Keratinocyte (primary cell): ENCODE measurements around the gene NLGN1.

Source experiments
- EZH2 ChIP-seq: IDR thresholded peaks from one replicate; pipeline ENCODE4 v1.6.1; 2012; ENCODE audit warnings: inconsistent platforms, mild to moderate bottlenecking, low read length, moderate library complexity
- TF ChIP-seq, protein P1 (sequence below), 3 experiments: IDR thresholded peaks in 1 of 3; conservative IDR thresholded peaks in 1 of 3; optimal IDR thresholded peaks in 1 of 3; 2 replicates in 2 of 3; 3 replicates in 1 of 3; pipeline versions ENCODE3 to v1.5.1; 2011; ENCODE audit warnings: low read length in 3 of 3, mild to moderate bottlenecking in 3 of 3, moderate library complexity in 2 of 3, control low read depth in 1 of 3, inconsistent platforms in 1 of 3; ENCODE audit not compliant: insufficient read depth in 2 of 3; ENCODE audit errors: extremely low read depth in 1 of 3

DNA sequence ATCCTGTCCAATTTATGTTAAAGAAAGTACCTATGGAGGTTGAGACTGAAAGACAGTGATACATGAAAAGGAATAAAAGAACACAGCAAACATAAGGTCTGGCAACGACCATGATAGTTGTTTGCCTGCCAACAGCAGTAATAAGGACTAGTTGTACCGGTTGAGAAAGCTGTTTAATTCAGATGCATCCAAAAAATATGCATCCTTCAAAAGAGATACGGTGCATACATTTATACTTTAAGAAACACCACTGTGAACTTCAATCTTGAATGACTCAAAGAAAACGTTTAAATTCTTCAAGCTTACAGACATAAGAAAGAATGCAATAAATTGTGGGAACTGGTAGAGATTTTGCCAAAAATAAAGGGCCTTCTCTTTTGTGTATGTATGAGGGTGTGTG lies 492.1 kb downstream of the NLGN1 start:
- TF ChIP-seq, protein P1, sequence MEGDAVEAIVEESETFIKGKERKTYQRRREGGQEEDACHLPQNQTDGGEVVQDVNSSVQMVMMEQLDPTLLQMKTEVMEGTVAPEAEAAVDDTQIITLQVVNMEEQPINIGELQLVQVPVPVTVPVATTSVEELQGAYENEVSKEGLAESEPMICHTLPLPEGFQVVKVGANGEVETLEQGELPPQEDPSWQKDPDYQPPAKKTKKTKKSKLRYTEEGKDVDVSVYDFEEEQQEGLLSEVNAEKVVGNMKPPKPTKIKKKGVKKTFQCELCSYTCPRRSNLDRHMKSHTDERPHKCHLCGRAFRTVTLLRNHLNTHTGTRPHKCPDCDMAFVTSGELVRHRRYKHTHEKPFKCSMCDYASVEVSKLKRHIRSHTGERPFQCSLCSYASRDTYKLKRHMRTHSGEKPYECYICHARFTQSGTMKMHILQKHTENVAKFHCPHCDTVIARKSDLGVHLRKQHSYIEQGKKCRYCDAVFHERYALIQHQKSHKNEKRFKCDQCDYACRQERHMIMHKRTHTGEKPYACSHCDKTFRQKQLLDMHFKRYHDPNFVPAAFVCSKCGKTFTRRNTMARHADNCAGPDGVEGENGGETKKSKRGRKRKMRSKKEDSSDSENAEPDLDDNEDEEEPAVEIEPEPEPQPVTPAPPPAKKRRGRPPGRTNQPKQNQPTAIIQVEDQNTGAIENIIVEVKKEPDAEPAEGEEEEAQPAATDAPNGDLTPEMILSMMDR (optimal IDR thresholded peaks at IDR 0.05 in 1 of 3, IDR thresholded peaks at IDR 0.05 in 1 of 3, conservative IDR thresholded peaks at IDR 0.05 in 1 of 3; ENCODE audit: extremely low read depth in 1 of 3, insufficient read depth in 2 of 3, low read length in 3 of 3): no peak
- TF ChIP-seq EZH2: no peak
